HepG2 (cell line): Measurements from ENCODE around the gene MRPL27. TPM values are rescaled to one million over a fixed set of nuclear protein-coding genes. Genes with fewer than 3 reads are reported as not detected.

Experiments
- ATAC-seq: fragments of 200-7000 bp; cut with Tn5 transposase; 3 replicates; pipeline ENCODE4 v1.9.1; 2020; ENCODE audit warnings: mild to moderate bottlenecking, moderate library complexity
- BruUV-seq: library from RNA; stranded (reverse); fragments of 400-500 nt; replicated peaks from 2 replicates; lab custom pipeline; 2021; lab: Mats Ljungman, UMichigan
- CTCF ChIA-PET: fragments of 300-600 bp; formaldehyde crosslinking; extraction: SDS; loops from one replicate; lab custom pipeline; 2021; ENCODE audit warnings: low total read pairs, inconsistent platforms, low intra/inter-chr PET ratio; lab: Yijun Ruan, JAX
- POLR2A ChIA-PET: fragments of 350-600 bp; sonication (Branson Sonifier 250); formaldehyde crosslinking; loops from one replicate; lab custom pipeline; 2020; ENCODE audit warnings: antibody characterized with exemption, inconsistent platforms; lab: Yijun Ruan, JAX
- DNase-seq: peaks from one replicate; pipeline ENCODE4 v3.0.0-alpha.2; 2015; ENCODE audit warnings: low spot score
- FAIRE-seq: peaks from 3 replicates; lab custom pipeline; 2011; peaks lifted over from hg19 to GRCh38; lab: Jason Lieb, UNC
- H2AFZ ChIP-seq: one replicate; pipeline ENCODE4 v1.6.1; 2011; ENCODE audit warnings: low read length, inconsistent platforms
- H3K27ac ChIP-seq: fragments of 300-600 bp; 3 replicates; pipeline ENCODE4 v1.8.0; 2011; ENCODE audit warnings: mixed run types, mild to moderate bottlenecking, mixed read lengths, low read length, inconsistent platforms; ENCODE audit not compliant: insufficient read depth; ENCODE audit errors: extremely low read length
- H3K27me3 ChIP-seq, 2 experiments: fragments of 200-600 bp in 1 of 2; 2 replicates in 1 of 2; 3 replicates in 1 of 2; pipeline versions ENCODE4 v1.6.0 to v1.8.0; 2011; ENCODE audit warnings: low read length in 2 of 2, mild to moderate bottlenecking in 2 of 2, moderate library complexity in 2 of 2, inconsistent platforms in 1 of 2; ENCODE audit not compliant: insufficient read depth in 2 of 2, control insufficient read depth in 1 of 2
- H3K36me3 ChIP-seq, 2 experiments: fragments of 200-600 bp in 1 of 2; replicated peaks in 1 of 2; 2 replicates in 1 of 2; 3 replicates in 1 of 2; pipeline versions ENCODE4 v1.5.1 to v1.8.0; 2011; ENCODE audit warnings: low read length in 2 of 2, inconsistent platforms in 1 of 2; ENCODE audit not compliant: insufficient read depth in 2 of 2, control insufficient read depth in 1 of 2
- H3K4me1 ChIP-seq: 2 replicates; pipeline ENCODE4 v1.5.1; 2012; ENCODE audit warnings: low read length, inconsistent platforms; ENCODE audit not compliant: insufficient read depth
- H3K4me2 ChIP-seq: 2 replicates; pipeline ENCODE4 v1.6.0; 2011; ENCODE audit warnings: low read depth, low read length, inconsistent platforms
- H3K4me3 ChIP-seq, 3 experiments: fragments of 200-600 bp in 1 of 3; sonication (generic), shearing (Covaris generic) in 1 of 3; replicated peaks in 1 of 3; 2 replicates each; pipeline ENCODE4 v1.5.1; 2011 to 2016; ENCODE audit warnings: low read length in 3 of 3, inconsistent platforms in 2 of 3, low read depth in 2 of 3, mild to moderate bottlenecking in 2 of 3, control low read depth in 1 of 3, mixed read lengths in 1 of 3; ENCODE audit not compliant: insufficient read depth in 1 of 3
- H3K79me2 ChIP-seq: one replicate; pipeline ENCODE4 v1.6.1; 2011; ENCODE audit warnings: low read length, inconsistent platforms; ENCODE audit not compliant: insufficient read depth
- H3K9ac ChIP-seq: 2 replicates; pipeline ENCODE4 v1.6.0; 2011; ENCODE audit warnings: mild to moderate bottlenecking, low read depth, low read length, inconsistent platforms; ENCODE audit not compliant: insufficient read depth
- H3K9me3 ChIP-seq: 2 replicates; pipeline ENCODE4 v1.5.1; 2012; ENCODE audit warnings: mild to moderate bottlenecking, low read length
- H4K20me1 ChIP-seq: 2 replicates; pipeline ENCODE4 v1.6.0; 2011; ENCODE audit warnings: inconsistent platforms, mild to moderate bottlenecking, low read length, moderate library complexity; ENCODE audit not compliant: insufficient read depth
- GFI1 ChIP-seq: sonication (generic); formaldehyde crosslinking; IDR thresholded peaks from 2 replicates; pipeline ENCODE4 v1.5.0; 2020; ENCODE audit warnings: missing genetic modification reagents, mild to moderate bottlenecking, borderline replicate concordance
- WGBS: methylation state at CpG from one replicate; pipeline ENCODE4 v1.1.6; 2017; ENCODE audit warnings: low lambda C conversion rate; 5-methylcytosine and 5-hydroxymethylcytosine counted together
- in situ Hi-C: cut with HindIII; loops from 2 replicates; pipeline ENCODE4 v1.10.0; 2017; ENCODE audit warnings: low pct_unique_long_range_greater_than_20kb; ENCODE audit not compliant: extremely low pct_ligation_motif_present
- intact Hi-C: fragments of 100-400 bp; cut with micrococcal nuclease; formaldehyde crosslinking; loops from one replicate; pipeline ENCODE4 v1.10.0; 2022; ENCODE audit not compliant: unreplicated experiment
- polyA plus RNA-seq, 8 experiments: library from polyadenylated mRNA; depleted of rRNA in 3 of 8; stranded (reverse) in 7 of 8; unstranded in 1 of 8; fragments of >200 nt; fragmentation: Illumina TruSeq in 4 of 8; extraction: Trizol in 4 of 8; gene quantifications; 2 replicates each; pipeline versions ENCODE4 v1.2.1 to v1.2.3, GENCODE V29; 2011 to 2016; ENCODE audit warnings: low read depth in 4 of 8, missing spikeins in 1 of 8, mixed read lengths in 1 of 8; ENCODE audit not compliant: insufficient read depth in 1 of 8
- total RNA-seq, 5 experiments: library from RNA; depleted of rRNA; stranded (reverse); fragments of >200 nt; fragmentation: Illumina TruSeq; extraction: Trizol; gene quantifications; 2 replicates each; pipeline ENCODE4 v1.2.3, GENCODE V29; 2016; ENCODE audit warnings: low read depth in 1 of 5
- TF ChIP-seq, protein P1 (sequence below): sonication (generic); formaldehyde crosslinking; IDR thresholded peaks from 2 replicates; pipeline ENCODE4 v1.4.0; 2020; ENCODE audit warnings: missing genetic modification reagents, borderline replicate concordance
- TF ChIP-seq, protein P2 (sequence below): sonication (generic); formaldehyde crosslinking; IDR thresholded peaks from 2 replicates; pipeline ENCODE4 v1.5.1; 2020; ENCODE audit warnings: missing genetic modification reagents, mild to moderate bottlenecking, borderline replicate concordance

The MRPL27 gene
- total and polyA plus RNA-seq, 2 of the 13 experiments (the other 11 are each of a cell fraction or from before 2014, with no cell fraction given), result 137 to 217 TPM

DNA sequence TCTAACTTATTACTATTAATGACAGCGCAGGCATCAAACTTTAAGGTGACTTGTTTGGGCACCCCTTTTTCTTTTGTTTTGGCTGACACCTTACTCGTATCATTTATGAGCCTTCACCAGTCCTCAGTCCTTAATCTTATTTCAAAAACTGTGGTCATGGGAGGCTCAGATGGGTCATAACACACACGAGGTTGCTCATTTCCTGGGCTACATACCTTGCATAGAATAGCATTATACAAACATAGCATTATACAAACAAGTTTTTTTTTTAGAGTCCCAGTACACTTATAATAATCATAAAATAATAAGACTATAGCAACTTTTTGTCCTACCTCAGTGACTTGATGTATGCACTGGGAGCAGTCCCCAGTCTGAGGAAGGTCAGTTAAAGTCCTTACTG lies 41.8 kb upstream of the MRPL27 start (continued):
- TF ChIP-seq, protein P1, sequence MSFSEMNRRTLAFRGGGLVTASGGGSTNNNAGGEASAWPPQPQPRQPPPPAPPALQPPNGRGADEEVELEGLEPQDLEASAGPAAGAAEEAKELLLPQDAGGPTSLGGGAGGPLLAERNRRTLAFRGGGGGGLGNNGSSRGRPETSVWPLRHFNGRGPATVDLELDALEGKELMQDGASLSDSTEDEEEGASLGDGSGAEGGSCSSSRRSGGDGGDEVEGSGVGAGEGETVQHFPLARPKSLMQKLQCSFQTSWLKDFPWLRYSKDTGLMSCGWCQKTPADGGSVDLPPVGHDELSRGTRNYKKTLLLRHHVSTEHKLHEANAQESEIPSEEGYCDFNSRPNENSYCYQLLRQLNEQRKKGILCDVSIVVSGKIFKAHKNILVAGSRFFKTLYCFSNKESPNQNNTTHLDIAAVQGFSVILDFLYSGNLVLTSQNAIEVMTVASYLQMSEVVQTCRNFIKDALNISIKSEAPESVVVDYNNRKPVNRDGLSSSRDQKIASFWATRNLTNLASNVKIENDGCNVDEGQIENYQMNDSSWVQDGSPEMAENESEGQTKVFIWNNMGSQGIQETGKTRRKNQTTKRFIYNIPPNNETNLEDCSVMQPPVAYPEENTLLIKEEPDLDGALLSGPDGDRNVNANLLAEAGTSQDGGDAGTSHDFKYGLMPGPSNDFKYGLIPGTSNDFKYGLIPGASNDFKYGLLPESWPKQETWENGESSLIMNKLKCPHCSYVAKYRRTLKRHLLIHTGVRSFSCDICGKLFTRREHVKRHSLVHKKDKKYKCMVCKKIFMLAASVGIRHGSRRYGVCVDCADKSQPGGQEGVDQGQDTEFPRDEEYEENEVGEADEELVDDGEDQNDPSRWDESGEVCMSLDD (CRISPR knock-in tag), result no peak
- TF ChIP-seq, all 625 proteins: peak for 0

DNA sequence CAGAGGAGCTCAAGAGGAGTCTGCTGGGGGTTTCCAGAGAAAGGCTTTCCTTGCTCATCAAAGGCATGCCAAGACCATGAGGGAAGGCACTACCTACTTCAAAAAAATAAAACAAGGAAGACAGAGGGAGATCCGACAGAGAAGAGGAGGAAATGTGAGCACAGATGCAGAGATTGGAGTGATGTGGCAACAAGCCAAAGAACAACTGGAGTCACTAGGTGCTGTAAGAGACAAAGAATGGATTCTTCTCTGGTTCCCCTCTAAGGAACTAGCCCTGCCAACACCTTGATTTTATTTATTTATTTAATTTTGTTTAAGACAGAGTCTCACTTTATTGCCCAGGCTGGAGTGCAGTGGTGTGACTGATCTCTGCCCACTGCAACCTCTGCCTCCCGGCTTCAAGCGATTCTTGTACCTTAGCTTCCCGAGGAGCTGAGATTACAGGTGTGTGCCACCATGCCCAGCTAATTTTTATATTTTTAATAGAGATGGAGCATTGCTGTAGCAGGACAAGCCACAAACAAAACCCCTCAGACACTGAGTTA lies 39.3 kb upstream of the MRPL27 start:
- no peaks in the 10 kb centered on the region; a peak in 1 of 5 replicates for H3K27me3 ChIP-seq
- H3K4me3 ChIP-seq, result no peak overlapping the region
- ChIA-PET CTCF (no interaction called here), POLR2A (interaction anchor here (2.9 kb wide), 1 partner anchor 15 kb away, joined by 11 read pairs; the partner anchor contains the start of gene LRRC59)
- H3K9me3 ChIP-seq, result no peaks in the 10 kb centered on the region
- no peak; the same call in 2 of the 3 replicates for ATAC-seq
- H3K36me3 ChIP-seq, result no peaks in the 10 kb centered on the region
- 60% methylated on average over 4 of the region's 4 CpGs for WGBS
- no peaks in the 10 kb centered on the region for H3K79me2 ChIP-seq
- no peak overlapping the region for H3K9ac ChIP-seq
- no peaks in the 10 kb centered on the region for H4K20me1 ChIP-seq
- intact Hi-C loops (no loop called here), in situ Hi-C loops (no loop called here)
- H2AFZ ChIP-seq, result no peak overlapping the region
- no peak overlapping the region for H3K4me2 ChIP-seq
- H3K4me1 ChIP-seq, result peaks cover 16% of the 10 kb centered on the region
- TF ChIP-seq GFI1, result 0 out of 2 replicates have a peak, but pooled peaks have one; percentile 41
- TF ChIP-seq, protein P2, sequence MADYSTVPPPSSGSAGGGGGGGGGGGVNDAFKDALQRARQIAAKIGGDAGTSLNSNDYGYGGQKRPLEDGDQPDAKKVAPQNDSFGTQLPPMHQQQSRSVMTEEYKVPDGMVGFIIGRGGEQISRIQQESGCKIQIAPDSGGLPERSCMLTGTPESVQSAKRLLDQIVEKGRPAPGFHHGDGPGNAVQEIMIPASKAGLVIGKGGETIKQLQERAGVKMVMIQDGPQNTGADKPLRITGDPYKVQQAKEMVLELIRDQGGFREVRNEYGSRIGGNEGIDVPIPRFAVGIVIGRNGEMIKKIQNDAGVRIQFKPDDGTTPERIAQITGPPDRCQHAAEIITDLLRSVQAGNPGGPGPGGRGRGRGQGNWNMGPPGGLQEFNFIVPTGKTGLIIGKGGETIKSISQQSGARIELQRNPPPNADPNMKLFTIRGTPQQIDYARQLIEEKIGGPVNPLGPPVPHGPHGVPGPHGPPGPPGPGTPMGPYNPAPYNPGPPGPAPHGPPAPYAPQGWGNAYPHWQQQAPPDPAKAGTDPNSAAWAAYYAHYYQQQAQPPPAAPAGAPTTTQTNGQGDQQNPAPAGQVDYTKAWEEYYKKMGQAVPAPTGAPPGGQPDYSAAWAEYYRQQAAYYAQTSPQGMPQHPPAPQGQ, result no peak
- no peak for FAIRE-seq
- no peak overlapping the region for H3K27ac ChIP-seq
- no peak for DNase-seq
- no TSS peak for BruUV-seq
